Stimulated activated CD4-positive, alpha-beta T cell treated with anti-CD3 and anti-CD28 coated beads, Interleukin-2, amount 100 ng/mL, for 24 hours (primary cell): ENCODE data around the gene LPCAT4.
A peak's percentile ranks its signal among the peaks of the same experiment; 100 is the strongest.
"Not testable (repeated sequence)": the region's sequence is repeated elsewhere in the genome, so short reads cannot be mapped to it uniquely, and the experiment has no call there.

Experiments
- DNase-seq, 2 donors: peaks; one replicate each; pipeline ENCODE4 v3.0.0-alpha.2; 2020

The LPCAT4 gene, protein sequence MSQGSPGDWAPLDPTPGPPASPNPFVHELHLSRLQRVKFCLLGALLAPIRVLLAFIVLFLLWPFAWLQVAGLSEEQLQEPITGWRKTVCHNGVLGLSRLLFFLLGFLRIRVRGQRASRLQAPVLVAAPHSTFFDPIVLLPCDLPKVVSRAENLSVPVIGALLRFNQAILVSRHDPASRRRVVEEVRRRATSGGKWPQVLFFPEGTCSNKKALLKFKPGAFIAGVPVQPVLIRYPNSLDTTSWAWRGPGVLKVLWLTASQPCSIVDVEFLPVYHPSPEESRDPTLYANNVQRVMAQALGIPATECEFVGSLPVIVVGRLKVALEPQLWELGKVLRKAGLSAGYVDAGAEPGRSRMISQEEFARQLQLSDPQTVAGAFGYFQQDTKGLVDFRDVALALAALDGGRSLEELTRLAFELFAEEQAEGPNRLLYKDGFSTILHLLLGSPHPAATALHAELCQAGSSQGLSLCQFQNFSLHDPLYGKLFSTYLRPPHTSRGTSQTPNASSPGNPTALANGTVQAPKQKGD

DNA sequence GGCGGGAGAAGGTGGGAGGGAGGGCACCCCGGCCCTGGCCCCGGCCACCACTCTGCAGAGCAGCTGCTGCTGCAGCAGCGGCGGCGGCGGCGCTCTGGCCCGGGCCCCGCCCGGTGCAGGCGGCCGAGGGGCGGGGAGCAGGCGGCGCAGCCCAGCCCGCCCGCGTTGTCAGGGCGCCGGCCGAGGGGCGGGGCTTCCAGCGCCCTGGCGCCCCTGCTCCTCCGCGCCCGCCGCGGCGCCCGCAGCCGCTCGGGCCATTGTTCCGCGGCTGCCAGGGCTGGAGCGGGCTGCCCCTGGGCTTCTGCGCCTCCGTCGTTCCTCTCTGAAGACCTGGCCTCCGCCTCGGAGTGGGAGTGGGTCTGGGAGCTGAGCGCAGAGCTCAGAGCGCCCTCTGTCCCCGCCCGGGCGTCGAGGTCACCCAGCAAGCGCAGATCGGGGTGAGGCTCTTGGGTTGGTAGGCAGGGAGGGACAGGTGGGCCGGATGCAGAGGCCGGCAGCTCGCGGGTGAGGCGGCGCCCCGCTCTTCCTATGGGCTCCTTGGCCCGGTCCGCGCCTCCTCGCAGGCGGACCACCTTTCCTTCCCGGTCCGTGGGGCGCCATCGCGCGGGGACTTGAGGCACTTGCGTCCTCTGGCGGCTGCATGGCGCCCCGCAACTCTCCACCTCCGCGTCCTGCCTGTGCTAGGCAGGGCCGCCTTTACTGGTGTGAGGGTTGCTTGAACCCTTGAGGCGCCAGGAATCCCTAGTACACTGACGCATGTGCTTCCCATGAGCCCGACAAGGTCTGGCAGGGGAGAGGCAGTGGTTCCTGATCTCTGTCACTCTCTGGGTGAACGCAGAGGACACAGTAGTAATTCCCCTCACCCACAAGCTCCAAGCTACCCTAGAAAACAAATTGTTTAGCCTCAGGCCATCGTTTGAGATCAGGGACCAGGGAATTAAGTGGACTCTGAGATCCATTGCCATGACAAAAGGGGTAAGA, at the start of gene LPCAT4:
Gene LPCAT4 (minus strand): TSS at position 96 of the 981 bp plus-strand sequence. CDS start 96 bp downstream, outside the sequence.
- peak; percentile 89 to 90 for DNase-seq

DNA sequence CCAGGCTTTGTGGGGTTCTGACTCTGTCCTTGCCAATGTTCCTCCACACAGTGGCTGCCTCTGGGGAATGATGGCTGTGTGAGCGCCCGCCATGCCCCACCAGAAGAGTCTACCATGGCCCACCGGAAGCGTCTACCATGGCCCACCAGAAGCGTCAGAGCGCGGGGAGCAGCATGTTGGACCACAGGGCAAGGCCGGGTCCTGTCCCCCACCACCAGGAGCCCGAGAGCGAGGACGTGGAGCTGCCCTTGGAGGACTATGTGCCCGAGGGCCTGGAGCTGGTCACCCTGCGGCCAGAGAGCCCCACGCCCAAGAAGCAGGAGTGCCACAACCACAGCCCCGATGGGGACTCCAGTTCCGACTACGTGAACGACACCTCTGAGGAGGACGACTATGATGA, 42.5 kb upstream of the LPCAT4 start:
- DNase-seq, result not testable (repeated sequence)

DNA sequence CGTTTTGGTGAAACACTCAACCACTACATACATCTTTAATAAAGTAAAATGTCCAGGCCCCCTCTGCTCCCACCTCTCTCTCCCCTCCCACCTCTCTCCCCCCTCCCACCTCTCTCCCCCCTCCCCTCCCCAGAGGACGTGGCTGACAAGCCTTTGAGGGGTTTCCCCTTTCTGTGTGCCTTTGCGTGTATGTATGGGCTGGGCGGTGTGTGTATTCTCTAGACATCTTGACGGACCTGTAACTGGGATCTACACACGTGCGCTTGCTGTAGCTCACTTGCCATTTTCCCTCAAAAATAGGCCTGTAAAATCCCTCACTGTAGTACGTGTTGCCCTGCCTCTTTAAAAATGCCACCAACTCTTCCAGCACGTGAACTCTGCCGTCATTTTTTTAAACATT, 42.0 kb upstream of the LPCAT4 start:
- not testable (repeated sequence) for DNase-seq

DNA sequence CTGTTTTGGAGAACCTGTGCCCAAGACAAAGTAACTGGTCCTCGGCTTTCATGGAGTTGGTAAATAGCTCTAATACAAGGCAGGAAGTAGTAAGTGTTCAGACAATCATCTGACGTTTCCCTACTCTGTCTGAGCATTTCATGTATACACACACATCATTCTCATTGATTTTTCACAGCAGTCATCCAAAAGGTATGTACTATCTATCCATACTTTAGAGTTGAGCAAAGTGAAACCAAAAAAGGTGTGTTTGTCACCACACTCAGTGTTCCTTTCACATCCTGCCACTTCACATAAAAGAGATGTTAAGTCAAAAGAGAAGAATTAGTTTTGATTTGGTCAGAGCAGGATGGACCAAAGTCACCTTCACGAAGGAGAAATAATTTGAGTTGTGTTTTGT, 36.9 kb upstream of the LPCAT4 start:
- not testable (repeated sequence) for DNase-seq

DNA sequence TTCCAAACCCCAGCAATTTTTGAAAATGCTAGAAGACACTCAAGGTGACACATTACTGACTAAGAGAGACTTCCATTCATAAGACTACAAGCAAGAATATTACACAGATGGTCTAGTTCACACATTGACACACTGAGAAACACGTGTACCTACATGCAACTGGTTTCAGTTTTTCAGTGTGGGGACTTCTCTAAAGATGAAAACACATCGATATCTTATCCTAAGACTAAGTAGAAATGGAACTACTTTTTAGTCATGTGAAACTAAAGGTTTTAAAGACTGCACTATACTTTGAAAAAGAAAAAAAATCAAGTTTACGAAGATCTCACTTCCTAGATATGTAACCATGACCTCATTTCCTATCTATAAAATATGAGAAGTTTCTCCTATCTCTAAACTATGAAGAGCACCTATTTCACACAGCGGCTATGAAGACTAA, 36.2 kb upstream of the LPCAT4 start:
- not testable (repeated sequence) for DNase-seq

DNA sequence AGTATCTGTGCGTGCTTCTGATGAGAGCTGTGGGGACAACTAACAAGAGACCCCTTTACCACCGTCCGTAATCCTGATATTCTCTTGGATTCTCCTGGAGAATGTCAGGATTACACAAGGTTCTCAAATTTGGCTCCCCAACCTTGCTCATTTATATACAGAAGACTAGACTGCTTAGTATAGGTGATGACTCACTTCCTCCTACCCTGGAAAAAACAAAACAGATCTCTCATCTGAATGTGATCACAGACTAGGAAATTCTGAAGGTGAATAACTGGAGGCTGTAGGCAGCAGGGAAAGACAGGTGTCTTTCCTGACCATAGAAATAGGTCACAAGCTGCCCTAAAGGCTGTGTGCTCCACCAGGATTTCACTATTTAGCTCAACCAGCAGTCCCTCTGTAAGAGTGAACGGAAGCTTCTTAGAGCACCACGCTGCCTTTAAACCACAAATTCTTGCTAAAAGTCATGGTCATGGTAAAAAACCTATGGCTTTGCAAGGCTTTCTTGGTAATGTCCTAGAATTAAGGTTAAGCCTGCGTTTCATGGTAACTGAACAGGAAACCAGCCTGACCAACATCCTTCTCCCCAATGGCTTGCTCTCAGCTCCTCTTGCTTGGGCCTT, 30.8 kb upstream of the LPCAT4 start:
- DNase-seq, result not testable (repeated sequence)

DNA sequence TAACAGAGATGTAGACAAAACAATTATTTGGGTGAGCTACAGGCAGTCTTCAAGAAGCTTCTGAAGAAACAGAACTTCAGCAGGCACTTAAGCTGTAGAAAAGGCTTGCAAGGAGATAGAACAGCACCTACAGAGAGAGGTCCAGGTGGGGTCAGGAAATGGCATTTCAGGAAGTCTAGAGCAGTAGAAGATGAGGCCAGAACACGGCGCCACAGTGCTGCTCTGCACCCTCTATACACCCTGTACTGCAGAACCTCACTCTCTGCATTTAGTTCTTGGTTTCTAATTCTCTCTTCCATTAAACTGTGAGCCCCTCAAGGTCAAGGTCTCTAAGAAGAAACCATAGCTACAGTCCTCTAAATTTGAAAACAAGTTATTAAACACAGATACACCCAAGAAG, 26.0 kb upstream of the LPCAT4 start:
- DNase-seq, result not testable (repeated sequence)

DNA sequence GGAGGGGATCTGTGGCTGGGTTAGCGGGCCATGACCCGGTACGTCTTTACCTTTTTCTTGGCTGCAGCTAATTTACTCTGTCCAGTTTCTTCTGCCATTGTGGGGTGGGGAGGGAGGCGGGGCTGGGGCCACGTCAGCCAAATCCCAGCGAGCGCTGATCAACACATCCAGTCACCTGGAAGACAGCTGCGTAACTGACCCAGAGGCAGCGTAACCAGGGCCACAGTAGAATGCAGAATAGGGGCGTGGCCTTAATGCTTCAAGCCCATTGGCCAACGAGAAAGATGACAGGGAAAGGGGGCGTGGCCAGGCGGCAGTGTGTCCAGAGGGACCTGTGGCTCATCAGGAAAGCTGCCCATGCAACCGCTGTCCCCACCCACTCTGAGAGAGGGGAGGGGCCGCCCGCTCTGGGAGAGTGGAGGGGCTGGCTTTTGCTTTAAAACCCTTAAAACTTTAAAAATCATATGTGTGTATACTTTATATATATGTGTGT, 22.6 kb upstream of the LPCAT4 start:
- DNase-seq, result not testable (repeated sequence)

DNA sequence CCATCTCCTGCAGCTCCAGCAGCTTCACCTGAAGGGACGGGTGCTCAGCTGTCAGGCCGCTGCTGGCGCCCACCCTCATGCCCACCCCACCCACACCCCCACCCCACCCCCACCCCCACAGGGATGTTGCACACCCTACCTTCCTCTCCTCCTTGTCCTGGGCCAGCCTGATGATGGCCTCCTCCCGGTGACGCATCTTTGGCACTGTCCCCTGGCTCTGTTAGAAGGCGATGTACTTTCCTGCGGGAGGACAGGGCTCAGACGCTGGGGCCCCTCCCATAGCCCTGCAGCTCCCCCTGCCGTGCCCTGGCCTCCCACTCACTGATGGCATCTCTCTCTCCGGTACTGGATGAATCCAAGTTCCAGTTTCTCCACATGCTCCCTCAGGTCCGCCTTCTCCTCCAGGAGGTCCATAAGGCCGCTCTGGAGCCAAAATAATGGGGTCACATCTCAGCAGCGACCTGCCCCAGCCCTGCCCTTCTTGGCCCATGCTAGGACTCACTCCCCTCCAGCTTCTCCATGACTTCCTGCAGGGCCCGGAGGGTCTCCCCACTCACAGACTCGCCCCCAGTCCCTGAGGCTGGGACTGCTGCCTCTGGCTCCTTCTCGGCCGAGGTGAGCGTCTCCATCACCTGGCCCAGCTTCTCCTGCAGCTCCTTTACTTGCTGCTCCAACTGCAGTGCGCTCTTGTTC, 15.0 kb upstream of the LPCAT4 start:
- DNase-seq, result not testable (repeated sequence)

DNA sequence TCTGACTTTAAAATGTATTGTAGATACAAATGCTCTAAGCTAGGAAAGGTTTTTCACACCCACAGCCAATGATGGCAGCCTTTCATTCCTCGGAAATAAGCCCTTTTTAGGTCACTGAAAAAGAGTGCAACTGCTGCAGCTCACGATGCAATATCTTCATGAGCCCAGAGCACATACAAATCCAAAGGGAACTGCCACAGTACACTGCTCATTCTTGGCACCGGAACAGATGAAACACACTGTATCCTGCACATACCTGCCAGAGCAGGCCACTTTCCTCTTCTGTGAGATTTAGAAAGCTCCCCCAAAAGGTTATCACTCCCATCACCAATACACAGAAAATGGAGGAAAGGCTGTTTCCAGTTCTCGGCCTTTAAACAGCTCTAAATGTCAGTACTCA, 13.5 kb upstream of the LPCAT4 start:
- DNase-seq, result not testable (repeated sequence)

DNA sequence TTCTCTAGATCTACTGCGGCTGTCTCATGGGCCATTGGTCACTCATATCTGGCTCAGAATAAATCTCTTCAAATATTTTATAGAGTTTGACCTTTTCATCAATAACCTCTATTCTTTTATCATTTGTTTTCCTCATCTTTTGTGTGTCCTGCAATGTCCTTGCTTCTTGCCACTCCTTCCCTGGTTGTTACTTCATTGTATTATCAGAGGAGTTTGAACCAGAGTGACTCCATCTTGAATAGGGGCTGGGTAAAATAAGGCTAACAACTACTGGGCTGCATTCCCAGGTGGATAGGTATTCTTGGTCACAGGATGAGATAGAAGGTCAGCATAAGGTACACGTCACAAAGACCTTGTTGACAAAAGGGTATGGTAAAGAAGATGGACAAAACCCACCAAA, 9.9 kb upstream of the LPCAT4 start:
- DNase-seq, result no peak

DNA sequence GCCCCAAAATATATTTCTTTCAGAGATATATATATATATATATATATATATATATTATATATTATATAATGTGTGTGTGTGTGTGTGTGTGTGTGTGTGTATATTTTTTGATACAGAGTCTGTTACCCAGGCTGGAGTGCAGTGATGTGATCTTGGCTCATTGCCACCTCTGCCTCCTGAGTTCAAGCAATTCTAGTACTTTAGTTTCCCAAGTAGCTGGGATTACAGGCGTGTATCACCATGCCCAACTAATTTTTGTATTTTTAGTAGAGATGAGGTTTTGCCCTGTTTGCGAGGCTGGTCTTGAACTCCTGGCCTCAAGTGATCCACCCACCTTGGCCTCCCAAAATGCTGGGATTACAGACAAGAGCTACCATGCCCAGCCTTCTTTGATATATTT, 8.5 kb upstream of the LPCAT4 start:
- DNase-seq, result not testable (repeated sequence)

DNA sequence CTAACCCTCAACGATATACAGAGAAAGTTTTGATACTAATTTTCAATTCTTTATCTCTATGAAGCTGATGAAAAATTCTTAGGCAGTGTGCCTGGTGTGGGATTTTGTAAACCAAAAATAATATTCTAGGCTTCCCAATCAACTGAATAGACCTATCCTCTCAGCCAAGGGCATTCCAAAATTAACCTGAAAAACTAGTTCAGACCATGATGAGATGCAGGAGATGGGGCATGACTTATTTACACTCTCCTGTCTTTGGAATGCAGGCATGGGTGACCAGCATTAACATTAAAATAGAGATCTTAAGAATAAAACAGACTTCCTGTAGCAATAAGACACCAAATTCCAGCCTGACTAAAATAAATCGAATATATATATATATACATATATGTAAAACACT, 7.8 kb upstream of the LPCAT4 start:
- DNase-seq, result no peak

DNA sequence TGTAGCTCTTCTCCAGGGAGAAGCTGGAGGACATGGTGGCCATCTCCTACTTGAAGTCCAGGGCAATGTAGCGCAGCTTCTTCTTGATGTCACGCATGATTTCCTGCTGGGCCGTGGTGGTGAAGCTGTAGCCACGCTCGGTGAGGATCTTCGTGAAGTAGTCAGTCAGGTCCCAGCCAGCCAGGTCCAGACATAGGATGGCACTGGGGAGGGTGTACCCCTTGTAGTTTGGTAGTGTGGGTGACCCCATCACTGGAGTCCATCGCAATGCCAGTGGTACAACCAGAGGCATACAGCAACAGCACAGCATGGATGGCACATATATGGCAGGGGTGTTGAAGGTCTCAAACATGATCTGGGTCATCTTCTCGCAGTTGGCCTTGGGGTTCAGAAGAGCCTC, 7.0 kb upstream of the LPCAT4 start:
- DNase-seq, result no peak

DNA sequence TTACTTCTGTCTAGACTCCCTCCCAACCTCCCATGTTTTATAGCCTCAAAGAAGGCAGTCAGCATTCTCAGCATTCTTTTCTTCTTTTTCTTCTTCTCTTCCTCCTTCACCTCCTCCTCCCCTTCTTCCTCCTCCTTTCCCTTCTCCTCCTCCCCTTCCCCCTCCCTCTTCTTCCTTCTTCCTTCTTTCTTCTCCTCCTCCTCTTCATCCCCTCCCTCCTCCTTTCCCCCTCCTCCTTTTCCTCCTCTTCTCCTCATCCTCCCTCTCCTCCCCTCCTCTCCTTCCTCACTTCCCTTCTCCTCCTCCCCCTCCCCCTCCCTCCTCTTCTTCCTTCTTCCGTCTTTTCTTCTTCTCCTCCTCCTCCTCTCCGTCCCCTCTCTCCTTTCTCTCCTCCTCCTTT, 3.6 kb upstream of the LPCAT4 start:
- DNase-seq, result no peak

DNA sequence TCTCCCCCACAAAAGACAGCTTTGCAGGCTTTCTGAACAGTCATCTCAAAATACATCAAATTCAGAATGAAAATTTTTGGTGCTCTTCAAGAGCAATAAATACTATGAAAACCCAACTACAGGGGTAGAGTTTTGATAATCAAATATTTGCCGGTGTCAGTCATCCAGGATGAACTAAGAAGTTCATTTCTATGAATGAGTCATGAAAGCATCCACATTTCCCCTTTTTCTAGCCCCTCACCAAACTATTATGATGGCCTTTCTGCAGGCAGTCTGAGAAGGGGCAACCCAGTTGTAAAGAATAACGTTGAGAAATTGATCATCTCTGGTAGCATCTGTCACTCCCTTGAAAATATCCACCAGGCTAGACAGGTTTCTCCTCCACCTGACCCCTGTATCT, 3.1 kb upstream of the LPCAT4 start:
- no peak for DNase-seq

DNA sequence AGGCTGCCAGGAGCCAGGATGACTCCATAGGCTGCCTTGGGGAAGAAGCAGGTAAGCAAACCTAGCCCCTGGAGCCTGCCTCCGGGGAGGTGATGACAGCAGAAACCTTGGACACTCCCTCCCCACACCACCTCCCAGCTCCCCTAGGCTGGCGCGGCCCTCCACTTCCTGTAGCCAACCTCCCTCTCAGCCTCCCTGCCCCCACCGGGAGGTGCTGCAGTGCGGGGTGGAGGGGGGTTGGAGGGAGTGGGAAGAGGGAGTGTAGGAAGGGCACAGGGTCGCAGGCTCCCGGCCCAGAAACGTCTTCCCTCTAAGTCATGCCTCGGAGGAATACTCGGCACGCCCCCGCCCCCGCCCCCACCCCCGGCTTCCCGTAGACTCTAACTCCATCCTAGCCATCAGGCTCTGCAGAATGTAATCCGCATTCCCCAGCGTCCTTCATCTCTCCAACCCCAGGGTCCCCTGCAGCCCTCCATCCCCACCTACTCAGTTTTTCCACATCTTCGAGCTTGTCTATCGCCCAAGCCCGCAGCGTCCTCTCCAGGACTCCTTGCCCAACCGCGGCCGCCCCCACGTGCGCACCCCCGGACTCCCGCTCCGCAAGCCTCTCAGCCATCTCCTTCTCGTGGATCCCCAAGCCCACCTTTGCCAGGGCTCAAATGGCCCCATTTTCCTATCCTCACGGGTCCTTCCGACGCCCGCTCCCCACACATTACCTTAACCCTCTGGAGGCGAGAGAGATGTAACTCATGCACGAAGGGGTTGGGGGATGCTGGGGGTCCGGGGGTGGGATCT, 528 bp downstream of the LPCAT4 start:
- peak; percentile 48 to 69 for DNase-seq

DNA sequence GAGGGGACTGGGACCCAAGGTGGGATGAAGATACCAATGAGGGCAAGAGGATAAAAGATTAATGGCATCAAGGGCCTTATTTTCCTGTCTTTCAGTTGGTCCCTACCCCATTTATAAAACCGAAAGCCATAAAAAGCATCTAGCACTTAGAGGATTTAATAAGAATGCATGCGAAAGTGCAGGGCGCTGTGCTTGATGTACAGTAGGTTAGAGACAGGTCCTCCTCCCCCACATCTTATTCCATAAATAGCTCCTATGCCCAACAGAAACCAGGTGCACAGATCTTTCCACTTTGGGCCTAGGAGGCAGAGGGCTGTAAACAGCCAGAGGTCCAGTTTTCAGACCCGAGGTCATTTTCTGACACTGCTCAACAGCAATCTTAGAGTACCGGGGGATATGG, 1.2 kb downstream of the LPCAT4 start:
- DNase-seq, result no peak

DNA sequence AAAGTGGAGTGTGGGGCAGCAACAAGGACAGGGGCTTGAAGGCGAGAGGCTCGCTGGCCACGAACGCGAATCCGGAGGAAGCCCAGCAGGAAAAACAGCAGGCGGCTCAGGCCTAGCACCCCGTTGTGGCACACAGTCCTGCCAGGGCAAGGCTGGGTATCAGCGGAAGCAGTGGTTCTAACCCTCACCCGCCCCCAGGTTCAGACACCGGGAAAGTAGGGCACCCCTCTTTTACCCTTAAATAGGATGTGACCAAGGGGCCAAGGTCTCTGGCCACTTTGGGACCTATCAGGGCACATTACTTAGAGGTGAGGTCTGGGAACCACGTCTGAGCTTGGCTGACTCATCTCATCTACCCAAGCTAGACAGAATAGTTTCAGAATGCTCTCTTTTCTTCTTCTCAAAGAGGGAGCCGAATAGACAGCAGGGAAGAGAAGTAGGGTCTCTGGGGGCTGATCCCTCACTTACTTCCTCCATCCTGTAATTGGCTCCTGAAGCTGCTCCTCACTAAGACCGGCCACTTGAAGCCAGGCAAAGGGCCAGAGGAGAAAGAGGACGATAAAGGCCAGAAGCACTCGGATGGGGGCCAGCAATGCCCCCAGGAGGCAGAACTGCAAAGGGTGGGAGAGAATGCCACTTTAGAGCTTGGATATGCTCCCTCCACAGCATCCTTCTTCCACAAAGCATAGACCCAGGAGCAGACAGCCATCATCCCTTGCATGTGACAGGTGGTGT, 1.7 kb downstream of the LPCAT4 start:
- no peak for DNase-seq

DNA sequence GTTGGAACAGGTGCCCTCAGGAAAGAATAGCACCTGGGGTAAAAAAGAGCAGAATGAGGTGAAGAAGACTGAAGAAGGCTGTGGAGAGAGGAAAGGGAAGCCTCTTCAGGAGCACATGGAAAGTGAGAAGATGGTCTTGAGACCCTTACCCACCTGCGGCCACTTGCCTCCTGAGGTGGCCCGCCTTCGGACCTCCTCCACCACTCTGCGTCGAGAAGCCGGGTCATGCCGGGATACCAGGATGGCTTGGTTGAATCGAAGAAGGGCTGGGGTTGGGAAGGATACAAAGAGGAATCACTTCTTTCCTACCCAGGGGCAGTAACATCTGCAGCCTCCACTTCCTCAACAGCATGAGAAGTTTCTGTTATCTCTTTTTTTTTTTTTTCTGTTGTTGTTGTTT, 3.0 kb downstream of the LPCAT4 start:
- DNase-seq, result no peak
